Colonic mucosa (tissue), 4 donors: ENCODE measurements around the gene SLC22A7. TPM values are rescaled to one million over a fixed set of nuclear protein-coding genes. Genes with fewer than 3 reads are reported as not detected.
"Not testable (repeated sequence)": the region's sequence is repeated elsewhere in the genome, so short reads cannot be mapped to it uniquely, and the experiment has no call there.

Experiments
- DNase-seq: peaks from one replicate; pipeline ENCODE4 v3.0.0-alpha.2; 2020
- H3K27ac ChIP-seq: fragments of 200-600 bp; one replicate; pipeline ENCODE4 v1.8.0; 2021
- H3K27me3 ChIP-seq: fragments of 200-600 bp; one replicate; pipeline ENCODE4 v1.8.0; 2021
- H3K36me3 ChIP-seq: fragments of 200-600 bp; one replicate; pipeline ENCODE4 v1.8.0; 2021
- H3K4me1 ChIP-seq: fragments of 200-600 bp; one replicate; pipeline ENCODE4 v1.8.0; 2021; ENCODE audit warnings: mild to moderate bottlenecking
- H3K4me3 ChIP-seq: fragments of 200-600 bp; one replicate; pipeline ENCODE4 v1.8.0; 2021
- H3K9ac ChIP-seq, 2 donors: one replicate each; pipeline ENCODE4 v1.7.0; 2013; ENCODE audit warnings: control low read depth in 2 of 2, low read depth in 2 of 2, low read length in 2 of 2
- H3K9me3 ChIP-seq: fragments of 200-600 bp; one replicate; pipeline ENCODE4 v1.8.0; 2021
- intact Hi-C: fragments of 100-400 bp; cut with DNase I; formaldehyde crosslinking; loops from one replicate; pipeline ENCODE4 v1.14.1; 2022
- total RNA-seq, 2 donors: library from RNA; stranded (reverse); fragmentation: NEBNext Ultra II Directional in 1 of 2; extraction: Animal tissue kit (Norgen Biotek cat#: 25700) in 1 of 2; gene quantifications; one replicate each; pipeline ENCODE4 v1.2.1, GENCODE V29; 2021
- TF ChIP-seq, protein P1 (sequence below): fragments of 200-600 bp; IDR thresholded peaks from one replicate; pipeline ENCODE4 v1.8.0; 2022; ENCODE audit warnings: antibody characterized with exemption, mild to moderate bottlenecking
- donor health status: healthy.
- donor health status: DM: no; HTN: no; CAD: no.
- donor health status: DM: no; HTN: no; CAD: no.

The SLC22A7 gene
- total RNA-seq, 2 donors from 2014 or later: not detected

DNA sequence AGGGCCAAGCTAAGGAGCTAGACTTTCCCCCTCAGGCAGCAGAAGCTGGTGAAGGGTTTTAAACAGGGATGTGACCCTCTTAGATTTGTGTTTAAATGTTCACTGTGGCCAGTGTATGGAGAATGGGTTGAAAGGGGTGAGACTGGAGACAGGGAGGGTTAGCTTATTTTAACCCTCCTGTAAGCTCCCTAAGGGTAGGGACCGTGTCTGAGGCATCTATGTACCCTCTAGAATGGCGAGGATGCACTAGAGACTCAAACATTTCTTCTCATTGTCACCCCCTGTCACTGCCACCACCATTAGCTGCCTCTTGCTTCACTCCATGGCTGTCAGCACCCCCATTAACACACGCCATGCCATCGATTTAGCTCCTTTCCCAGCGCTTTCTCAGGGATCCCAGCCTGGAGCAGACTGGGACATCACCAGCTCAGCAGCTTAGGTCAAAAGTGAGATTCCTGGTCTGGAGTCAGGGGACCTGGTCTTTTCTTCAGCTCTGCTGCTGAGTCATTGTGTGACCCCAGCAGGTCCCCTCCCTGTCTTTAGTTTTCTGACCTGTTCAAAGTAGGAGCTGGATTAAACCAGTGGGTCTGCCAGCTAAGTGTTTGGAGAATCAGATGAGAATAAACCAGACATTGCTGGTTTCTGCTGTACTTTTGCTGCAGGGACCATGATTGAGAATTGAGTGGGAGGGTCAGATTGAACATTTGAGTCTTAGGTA is 1.1 kb upstream of the SLC22A7 start:
- Histone ChIP-seq H3K4me1 (no peaks in the 10 kb centered on the region), H3K4me3 (no peak overlapping the region), H3K9ac (no peak overlapping the region), H3K27me3 (no peaks in the 10 kb centered on the region), H3K9me3 (no peaks in the 10 kb centered on the region), H3K27ac (no peak overlapping the region), H3K36me3 (no peaks in the 10 kb centered on the region)
- TF ChIP-seq, protein P1, sequence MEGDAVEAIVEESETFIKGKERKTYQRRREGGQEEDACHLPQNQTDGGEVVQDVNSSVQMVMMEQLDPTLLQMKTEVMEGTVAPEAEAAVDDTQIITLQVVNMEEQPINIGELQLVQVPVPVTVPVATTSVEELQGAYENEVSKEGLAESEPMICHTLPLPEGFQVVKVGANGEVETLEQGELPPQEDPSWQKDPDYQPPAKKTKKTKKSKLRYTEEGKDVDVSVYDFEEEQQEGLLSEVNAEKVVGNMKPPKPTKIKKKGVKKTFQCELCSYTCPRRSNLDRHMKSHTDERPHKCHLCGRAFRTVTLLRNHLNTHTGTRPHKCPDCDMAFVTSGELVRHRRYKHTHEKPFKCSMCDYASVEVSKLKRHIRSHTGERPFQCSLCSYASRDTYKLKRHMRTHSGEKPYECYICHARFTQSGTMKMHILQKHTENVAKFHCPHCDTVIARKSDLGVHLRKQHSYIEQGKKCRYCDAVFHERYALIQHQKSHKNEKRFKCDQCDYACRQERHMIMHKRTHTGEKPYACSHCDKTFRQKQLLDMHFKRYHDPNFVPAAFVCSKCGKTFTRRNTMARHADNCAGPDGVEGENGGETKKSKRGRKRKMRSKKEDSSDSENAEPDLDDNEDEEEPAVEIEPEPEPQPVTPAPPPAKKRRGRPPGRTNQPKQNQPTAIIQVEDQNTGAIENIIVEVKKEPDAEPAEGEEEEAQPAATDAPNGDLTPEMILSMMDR: no peak
- intact Hi-C loops: no loop called here
- no peak for DNase-seq

DNA sequence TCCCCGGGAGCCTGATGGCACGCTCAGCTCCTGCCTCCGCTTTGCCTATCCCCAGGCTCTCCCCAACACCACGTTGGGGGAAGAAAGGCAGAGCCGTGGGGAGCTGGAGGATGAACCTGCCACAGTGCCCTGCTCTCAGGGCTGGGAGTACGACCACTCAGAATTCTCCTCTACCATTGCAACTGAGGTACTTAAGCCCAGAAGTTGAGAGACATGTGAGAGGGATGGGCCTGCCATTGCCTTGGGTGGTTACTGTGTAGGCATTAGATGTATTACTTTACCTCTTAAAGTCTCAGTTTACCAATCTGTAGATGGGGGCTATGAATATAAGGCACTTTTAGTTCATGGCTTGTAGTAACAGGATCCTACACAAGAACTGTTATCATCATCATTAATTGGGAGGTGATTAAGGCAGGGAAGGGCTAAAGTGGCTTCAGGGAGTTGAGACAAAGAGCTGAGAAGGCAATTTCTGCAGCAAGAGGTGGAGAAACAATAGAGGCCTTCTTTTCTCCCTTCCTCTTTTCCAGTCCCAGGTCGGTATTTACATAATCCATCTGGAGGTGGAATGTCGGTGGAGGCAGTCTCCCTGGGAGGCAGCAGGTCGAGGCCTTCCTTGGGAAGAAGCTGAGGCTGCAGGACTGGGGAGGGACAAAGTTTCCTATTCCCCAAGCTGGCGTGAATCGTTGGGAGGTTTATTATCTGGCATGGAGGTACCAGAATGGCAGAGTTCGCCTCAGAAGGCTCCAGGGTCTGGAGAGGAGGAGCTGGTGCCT is 691 bp downstream of the SLC22A7 start:
- intact Hi-C loops: no loop called here
- no peak overlapping the region for H3K4me3 ChIP-seq
- H3K27me3 ChIP-seq: no peaks in the 10 kb centered on the region
- TF ChIP-seq, protein P1: no peak
- no peak for DNase-seq
- no peaks in the 10 kb centered on the region for H3K36me3 ChIP-seq
- no peak overlapping the region for H3K27ac ChIP-seq
- no peak overlapping the region for H3K9ac ChIP-seq
- no peaks in the 10 kb centered on the region for H3K9me3 ChIP-seq
- no peaks in the 10 kb centered on the region for H3K4me1 ChIP-seq

DNA sequence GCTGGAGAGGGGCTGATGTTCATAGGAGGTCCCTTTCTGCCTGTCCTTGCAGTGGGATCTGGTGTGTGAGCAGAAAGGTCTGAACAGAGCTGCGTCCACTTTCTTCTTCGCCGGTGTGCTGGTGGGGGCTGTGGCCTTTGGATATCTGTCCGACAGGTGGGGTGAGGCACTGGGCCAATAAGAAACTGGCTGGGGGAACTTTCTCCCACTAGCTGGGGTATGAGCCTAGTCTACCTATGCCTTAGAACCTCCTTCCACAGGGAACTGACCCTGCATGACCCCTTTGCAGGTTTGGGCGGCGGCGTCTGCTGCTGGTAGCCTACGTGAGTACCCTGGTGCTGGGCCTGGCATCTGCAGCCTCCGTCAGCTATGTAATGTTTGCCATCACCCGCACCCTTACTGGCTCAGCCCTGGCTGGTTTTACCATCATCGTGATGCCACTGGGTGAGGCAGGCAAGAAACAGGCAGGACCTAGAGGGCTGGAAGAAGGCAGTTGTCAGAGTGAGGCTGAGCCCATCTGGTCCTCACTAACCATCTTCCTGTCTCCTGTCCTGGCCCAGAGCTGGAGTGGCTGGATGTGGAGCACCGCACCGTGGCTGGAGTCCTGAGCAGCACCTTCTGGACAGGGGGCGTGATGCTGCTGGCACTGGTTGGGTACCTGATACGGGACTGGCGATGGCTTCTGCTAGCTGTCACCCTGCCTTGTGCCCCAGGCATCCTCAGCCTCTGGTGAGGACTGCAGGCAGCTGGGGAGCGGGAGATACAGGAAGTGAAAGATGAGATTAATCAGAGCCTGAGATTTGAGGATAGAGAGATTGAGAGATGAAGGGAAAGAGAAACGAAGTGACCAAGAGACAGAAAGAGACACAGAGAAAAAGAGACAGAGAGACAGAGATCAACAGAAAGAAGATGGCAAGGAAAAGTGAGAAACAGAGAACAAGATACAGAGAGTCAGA is 1.6 kb downstream of the SLC22A7 start:
- Histone ChIP-seq H3K9ac (no peak overlapping the region), H3K27ac (no peak overlapping the region), H3K9me3 (no peaks in the 10 kb centered on the region), H3K4me3 (no peak overlapping the region), H3K27me3 (no peaks in the 10 kb centered on the region), H3K36me3 (no peaks in the 10 kb centered on the region), H3K4me1 (no peaks in the 10 kb centered on the region)
- no peak for DNase-seq
- TF ChIP-seq, protein P1: no peak
- intact Hi-C loops: no loop called here

DNA sequence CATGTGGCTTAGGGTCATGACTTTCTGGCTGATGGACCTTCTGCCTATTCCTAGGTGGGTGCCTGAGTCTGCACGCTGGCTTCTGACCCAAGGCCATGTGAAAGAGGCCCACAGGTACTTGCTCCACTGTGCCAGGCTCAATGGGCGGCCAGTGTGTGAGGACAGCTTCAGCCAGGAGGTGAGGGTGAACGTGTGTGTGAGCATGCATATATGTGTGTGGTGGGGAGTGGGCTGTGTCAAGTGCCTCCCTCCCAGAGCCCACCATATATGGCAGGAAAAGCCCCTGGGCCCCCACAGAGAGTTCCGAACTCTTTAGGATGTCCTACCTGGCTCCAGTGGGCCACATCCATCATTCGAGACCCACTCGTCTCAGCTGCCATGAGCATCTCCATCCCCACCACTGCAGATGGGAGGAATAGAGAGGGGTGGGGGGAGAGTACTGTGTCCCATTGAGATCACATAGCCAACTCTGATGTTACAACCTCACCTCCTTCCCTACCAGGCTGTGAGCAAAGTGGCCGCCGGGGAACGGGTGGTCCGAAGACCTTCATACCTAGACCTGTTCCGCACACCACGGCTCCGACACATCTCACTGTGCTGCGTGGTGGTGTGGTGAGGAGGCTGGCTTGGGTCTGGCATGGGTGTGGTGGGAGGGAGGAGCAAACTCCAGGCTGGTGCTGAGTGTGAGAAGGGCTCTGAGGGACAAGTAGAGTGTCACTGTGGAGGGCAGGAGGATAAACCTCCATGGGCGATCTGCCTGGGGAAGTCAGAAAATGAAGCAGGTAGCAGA is 3.2 kb downstream of the SLC22A7 start:
- Histone ChIP-seq H3K9me3 (no peaks in the 10 kb centered on the region), H3K27ac (no peak overlapping the region), H3K4me1 (no peaks in the 10 kb centered on the region), H3K36me3 (no peaks in the 10 kb centered on the region), H3K27me3 (no peaks in the 10 kb centered on the region), H3K9ac (no peak overlapping the region), H3K4me3 (no peak overlapping the region)
- no peak for DNase-seq
- TF ChIP-seq, protein P1: no peak
- intact Hi-C loops: no loop called here

DNA sequence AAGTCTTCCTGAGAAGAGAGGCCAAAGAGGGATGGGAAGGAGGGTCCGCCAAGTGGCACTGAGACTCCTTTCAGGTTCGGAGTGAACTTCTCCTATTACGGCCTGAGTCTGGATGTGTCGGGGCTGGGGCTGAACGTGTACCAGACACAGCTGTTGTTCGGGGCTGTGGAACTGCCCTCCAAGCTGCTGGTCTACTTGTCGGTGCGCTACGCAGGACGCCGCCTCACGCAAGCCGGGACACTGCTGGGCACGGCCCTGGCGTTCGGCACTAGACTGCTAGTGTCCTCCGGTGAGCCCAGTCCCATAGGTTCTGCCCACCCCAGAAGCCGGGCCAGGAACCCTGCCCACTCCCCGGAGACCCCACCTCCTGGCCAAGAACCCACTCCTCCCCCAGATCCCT is 4.1 kb downstream of the SLC22A7 start:
- Histone ChIP-seq H3K4me1 (no peaks in the 10 kb centered on the region), H3K36me3 (no peaks in the 10 kb centered on the region), H3K27me3 (no peaks in the 10 kb centered on the region), H3K27ac (no peak overlapping the region), H3K9ac (no peak overlapping the region), H3K9me3 (no peaks in the 10 kb centered on the region), H3K4me3 (no peak overlapping the region)
- TF ChIP-seq, protein P1: no peak
- no peak for DNase-seq
- intact Hi-C loops: no loop called here

DNA sequence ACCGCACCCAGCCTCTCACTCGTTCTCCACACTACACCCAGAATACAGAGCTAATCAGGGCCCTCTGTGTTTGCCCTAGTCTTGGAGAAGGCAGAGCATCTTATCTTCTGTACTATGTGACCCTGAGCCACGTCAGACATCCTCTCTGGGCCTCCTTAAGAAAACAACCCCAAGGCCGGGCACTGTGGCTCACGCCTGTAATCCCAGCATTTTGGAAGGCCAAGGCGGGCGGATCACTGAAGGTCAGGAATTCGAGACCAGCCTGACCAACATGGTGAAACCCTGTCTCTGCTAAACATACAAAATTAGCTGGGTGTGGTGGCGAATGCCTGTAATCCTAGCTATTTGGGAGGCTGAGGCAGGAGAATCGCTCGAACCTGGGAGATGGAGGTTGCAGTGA is 4.9 kb downstream of the SLC22A7 start:
- DNase-seq, H3K27me3 ChIP-seq, H3K36me3 ChIP-seq, H3K4me1 ChIP-seq, H3K27ac ChIP-seq, H3K9me3 ChIP-seq, H3K4me3 ChIP-seq, intact Hi-C loops, H3K9ac ChIP-seq: not testable (repeated sequence)
